Breast epithelium (tissue), 4 donors: Measurements from ENCODE around the gene MTHFD2L. TPM values are rescaled to one million over a fixed set of nuclear protein-coding genes. Genes with fewer than 3 reads are reported as not detected.
A peak's percentile ranks its signal among the peaks of the same experiment; 100 is the strongest.

ENCODE experiments used
- DNase-seq, 2 donors: peaks; one replicate each; pipeline ENCODE4 v3.0.0-alpha.2; 2019; ENCODE audit warnings: low spot score in 2 of 2
- H3K27ac ChIP-seq, 2 donors: fragments of 200-600 bp; sonication (generic) in 1 of 2; one replicate each; pipeline ENCODE4 v1.5.1; 2016 to 2019; ENCODE audit warnings: mild to moderate bottlenecking in 1 of 2
- H3K27me3 ChIP-seq, 2 donors: fragments of 200-600 bp; sonication (generic) in 1 of 2; one replicate each; pipeline versions ENCODE4 v1.5.1 to v1.6.0; 2017 to 2019; ENCODE audit warnings: control low read depth in 1 of 2, mild to moderate bottlenecking in 1 of 2
- H3K36me3 ChIP-seq: fragments of 200-600 bp; one replicate; pipeline ENCODE4 v1.5.1; 2019
- H3K4me1 ChIP-seq, 2 donors: fragments of 200-600 bp; sonication (generic); one replicate each; pipeline ENCODE4 v1.5.1; 2016 to 2019; ENCODE audit warnings: control low read depth in 1 of 2
- H3K4me3 ChIP-seq, 3 donors: fragments of 200-600 bp; sonication (generic); 1 replicate in 2 of 3; 2 replicates in 1 of 3; pipeline ENCODE4 v1.5.1; 2016 to 2019; ENCODE audit warnings: mild to moderate bottlenecking in 3 of 3, moderate library complexity in 2 of 3
- H3K9me3 ChIP-seq, 2 donors: fragments of 200-600 bp; sonication (generic) in 1 of 2; one replicate each; pipeline ENCODE4 v1.5.1; 2016 to 2019; ENCODE audit warnings: control low read depth in 1 of 2
- POLR2A ChIP-seq: fragments of 450-650 bp; IDR thresholded peaks from one replicate; pipeline ENCODE4 v1.6.1; 2016; ENCODE audit warnings: antibody characterized with exemption, mild to moderate bottlenecking, moderate library complexity
- POLR2AphosphoS5 ChIP-seq, 3 donors: sonication (generic); formaldehyde crosslinking; IDR thresholded peaks; one replicate each; pipeline ENCODE4 v1.6.1; 2017; ENCODE audit warnings: antibody characterized with exemption in 3 of 3
- intact Hi-C: fragments of 100-400 bp; cut with DNase I; formaldehyde crosslinking; loops from one replicate; pipeline ENCODE4 v1.15.1; 2023; ENCODE audit warnings: low total_unique reads
- total RNA-seq, 3 donors: library from RNA; depleted of rRNA; stranded (reverse); fragments of >200 nt; gene quantifications; one replicate each; pipeline ENCODE4 v1.1.0, GENCODE V29; 2016
- TF ChIP-seq, protein P1 (sequence below), 3 donors: fragments of 450-650 bp; IDR thresholded peaks; one replicate each; pipeline ENCODE4 v1.5.1; 2016 to 2017; ENCODE audit warnings: antibody characterized with exemption in 3 of 3, mild to moderate bottlenecking in 3 of 3, moderate library complexity in 3 of 3

MTHFD2L gene
- total RNA-seq, 3 donors from 2014 or later, result 20.5 to 48.1 (median 29.2) TPM

DNA sequence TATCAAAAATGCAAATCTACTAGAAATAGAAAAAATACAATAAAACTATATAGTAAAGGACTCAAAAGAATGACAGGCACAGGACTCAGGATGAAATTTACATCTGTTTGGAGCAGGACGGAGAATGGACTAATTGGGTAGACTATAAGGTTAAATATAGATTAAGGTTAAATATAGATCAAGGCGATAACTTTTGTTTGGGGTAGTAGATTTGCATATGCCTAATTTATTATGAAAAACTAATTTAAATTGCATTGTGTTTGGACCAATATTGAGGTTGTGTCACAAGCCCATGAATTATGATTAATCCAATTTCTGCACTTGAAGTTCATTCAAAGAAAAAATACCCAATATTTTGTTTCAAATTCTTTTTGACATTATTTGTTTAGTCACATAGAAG is 31.0 kb downstream of the MTHFD2L start:
- Histone ChIP-seq H3K36me3 (no peaks in the 10 kb centered on the region), H3K4me1 (no peaks in the 10 kb centered on the region), H3K4me3 (no peak overlapping the region), H3K27ac (no peak overlapping the region), H3K9me3 (no peaks in the 10 kb centered on the region), H3K27me3 (no peaks in the 10 kb centered on the region)
- intact Hi-C loops, result no loop called here
- DNase-seq, result no peak
- TF ChIP-seq POLR2A, result no peak
- TF ChIP-seq POLR2AphosphoS5 (IDR thresholded peaks at IDR 0.05), result no peak
- TF ChIP-seq, protein P1, sequence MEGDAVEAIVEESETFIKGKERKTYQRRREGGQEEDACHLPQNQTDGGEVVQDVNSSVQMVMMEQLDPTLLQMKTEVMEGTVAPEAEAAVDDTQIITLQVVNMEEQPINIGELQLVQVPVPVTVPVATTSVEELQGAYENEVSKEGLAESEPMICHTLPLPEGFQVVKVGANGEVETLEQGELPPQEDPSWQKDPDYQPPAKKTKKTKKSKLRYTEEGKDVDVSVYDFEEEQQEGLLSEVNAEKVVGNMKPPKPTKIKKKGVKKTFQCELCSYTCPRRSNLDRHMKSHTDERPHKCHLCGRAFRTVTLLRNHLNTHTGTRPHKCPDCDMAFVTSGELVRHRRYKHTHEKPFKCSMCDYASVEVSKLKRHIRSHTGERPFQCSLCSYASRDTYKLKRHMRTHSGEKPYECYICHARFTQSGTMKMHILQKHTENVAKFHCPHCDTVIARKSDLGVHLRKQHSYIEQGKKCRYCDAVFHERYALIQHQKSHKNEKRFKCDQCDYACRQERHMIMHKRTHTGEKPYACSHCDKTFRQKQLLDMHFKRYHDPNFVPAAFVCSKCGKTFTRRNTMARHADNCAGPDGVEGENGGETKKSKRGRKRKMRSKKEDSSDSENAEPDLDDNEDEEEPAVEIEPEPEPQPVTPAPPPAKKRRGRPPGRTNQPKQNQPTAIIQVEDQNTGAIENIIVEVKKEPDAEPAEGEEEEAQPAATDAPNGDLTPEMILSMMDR (IDR thresholded peaks at IDR 0.05), result no peak

DNA sequence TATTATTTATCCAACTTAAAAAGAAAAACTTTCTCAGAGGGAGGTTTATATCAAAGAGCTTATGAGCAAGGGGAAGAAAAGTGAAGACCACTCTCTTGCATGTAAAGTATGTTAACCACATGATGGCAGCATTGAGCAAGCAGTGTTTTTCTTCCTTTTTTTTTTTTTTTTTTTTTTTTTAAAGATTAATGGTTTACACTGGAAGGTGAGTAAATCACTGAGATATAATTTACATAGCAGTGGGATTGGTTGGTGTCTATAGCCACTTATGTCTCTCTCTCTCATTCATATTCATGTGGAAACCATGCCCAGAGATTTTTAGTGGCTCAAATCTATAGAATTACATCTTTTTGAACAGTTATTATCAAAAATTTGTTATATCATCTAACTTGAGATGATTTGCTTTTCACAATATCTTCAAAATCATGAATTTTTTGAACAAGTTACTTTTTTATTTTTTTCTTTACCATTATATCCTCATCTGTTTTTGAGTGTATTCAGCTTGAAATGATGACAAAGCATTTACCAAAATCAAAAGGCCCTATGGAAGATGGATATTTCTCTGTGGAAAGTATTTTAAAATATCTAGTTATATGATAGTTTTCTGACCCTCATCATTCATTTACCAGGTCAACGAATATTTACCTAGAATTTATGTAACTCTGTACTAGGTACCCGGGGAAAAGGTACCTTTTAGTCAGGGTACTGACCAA is 31.6 kb downstream of the MTHFD2L start:
- TF ChIP-seq POLR2AphosphoS5 (IDR thresholded peaks at IDR 0.05) (no peak), POLR2A (no peak)
- TF ChIP-seq, protein P1 (IDR thresholded peaks at IDR 0.05), result peak in 1 of 3 donors; percentile 41
- intact Hi-C loops, result no loop called here
- Histone ChIP-seq H3K27me3 (no peaks in the 10 kb centered on the region), H3K4me3 (no peak overlapping the region), H3K36me3 (no peaks in the 10 kb centered on the region), H3K4me1 (no peaks in the 10 kb centered on the region), H3K27ac (no peak overlapping the region), H3K9me3 (no peaks in the 10 kb centered on the region)
- DNase-seq, result no peak

DNA sequence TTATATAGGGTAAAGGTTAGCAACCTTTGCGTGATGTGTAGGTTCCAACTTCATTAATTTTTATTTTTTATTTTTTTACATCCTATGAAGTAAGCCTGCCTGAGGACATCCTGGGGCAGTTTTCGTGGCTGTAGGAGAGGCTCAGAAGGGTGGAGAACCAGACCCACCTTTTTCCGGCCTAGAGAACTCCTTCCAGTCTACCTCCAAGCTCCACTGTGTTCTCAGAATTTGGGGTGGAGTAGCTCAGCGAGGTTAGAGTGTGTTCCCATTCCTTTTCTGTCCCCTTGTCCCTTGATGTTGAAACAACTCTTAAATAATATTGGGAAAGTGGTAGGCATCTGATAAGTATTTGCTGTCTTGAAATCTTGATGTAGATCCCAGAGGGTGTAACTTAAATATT is 32.4 kb downstream of the MTHFD2L start:
- intact Hi-C loops, result no loop called here
- H3K27ac ChIP-seq, result no peak overlapping the region
- no peak overlapping the region for H3K4me3 ChIP-seq

DNA sequence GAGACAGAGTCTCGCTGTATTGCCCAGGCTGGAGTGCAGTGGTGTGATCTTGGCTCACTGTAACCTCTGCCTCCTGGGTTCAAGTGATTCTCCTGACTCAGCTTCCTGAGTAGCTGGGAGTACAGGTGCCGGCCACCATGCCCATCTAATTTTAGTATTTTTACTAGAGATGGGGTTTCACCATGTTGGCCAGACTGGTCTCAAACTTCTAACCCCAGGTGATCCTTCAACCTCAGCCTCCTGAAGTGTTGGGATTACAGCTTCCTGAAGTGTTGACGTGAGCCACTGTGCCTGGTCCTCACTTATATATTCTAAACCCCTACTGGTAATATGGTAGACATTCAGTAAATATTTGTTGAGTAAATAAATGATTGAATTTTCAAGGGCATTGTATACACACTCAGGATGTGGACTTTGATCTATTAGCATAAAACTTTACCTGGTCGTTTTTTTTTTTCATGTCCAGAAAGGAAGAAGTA is 33.0 kb downstream of the MTHFD2L start:
- Histone ChIP-seq H3K36me3 (no peaks in the 10 kb centered on the region), H3K4me1 (no peaks in the 10 kb centered on the region), H3K27me3 (no peaks in the 10 kb centered on the region), H3K4me3 (no peak overlapping the region), H3K27ac (no peak overlapping the region), H3K9me3 (no peaks in the 10 kb centered on the region)
- DNase-seq, result no peak
- TF ChIP-seq POLR2AphosphoS5 (IDR thresholded peaks at IDR 0.05) (no peak), POLR2A (no peak)
- TF ChIP-seq, protein P1 (IDR thresholded peaks at IDR 0.05), result no peak
- intact Hi-C loops, result no loop called here

More for the DNA sequence above, 32.4 kb downstream of the MTHFD2L start:
- TF ChIP-seq POLR2A (no peak), POLR2AphosphoS5 (IDR thresholded peaks at IDR 0.05) (no peak)
- TF ChIP-seq, protein P1 (IDR thresholded peaks at IDR 0.05), result no peak
- H3K36me3 ChIP-seq, result no peaks in the 10 kb centered on the region
- no peaks in the 10 kb centered on the region for H3K9me3 ChIP-seq
- no peaks in the 10 kb centered on the region for H3K4me1 ChIP-seq
- no peaks in the 10 kb centered on the region for H3K27me3 ChIP-seq
- no peak for DNase-seq

DNA sequence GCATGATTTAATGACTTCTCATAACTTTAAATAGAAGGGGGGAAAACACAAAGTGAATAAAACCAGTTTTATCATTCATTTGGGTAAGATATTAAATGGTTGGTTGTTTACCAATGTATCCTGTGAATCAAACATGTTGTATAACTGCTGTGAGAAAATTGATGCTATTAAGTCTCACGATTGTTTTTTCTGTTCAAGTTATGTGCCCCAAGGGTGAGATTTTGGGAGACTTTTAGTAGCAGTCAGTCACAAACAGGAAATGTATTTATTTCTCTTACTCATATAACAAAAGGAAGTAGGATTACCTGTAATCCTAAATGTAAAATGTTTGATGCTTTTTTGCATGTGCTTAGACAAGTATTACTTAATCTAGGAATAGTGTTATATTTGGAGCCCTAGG is 39.2 kb downstream of the MTHFD2L start:
- no peaks in the 10 kb centered on the region for H3K4me1 ChIP-seq
- no peak for TF ChIP-seq POLR2AphosphoS5 (IDR thresholded peaks at IDR 0.05)
- no peak for TF ChIP-seq POLR2A
- TF ChIP-seq, protein P1 (IDR thresholded peaks at IDR 0.05), result no peak
- H3K4me3 ChIP-seq, result no peak overlapping the region
- DNase-seq, result no peak
- H3K36me3 ChIP-seq, result no peaks in the 10 kb centered on the region
- intact Hi-C loops, result no loop called here
- no peaks in the 10 kb centered on the region for H3K27me3 ChIP-seq
- no peaks in the 10 kb centered on the region for H3K9me3 ChIP-seq
- H3K27ac ChIP-seq, result no peak overlapping the region
